ENCODE measurements around the gene HDAC10. TPM values are rescaled to one million over a fixed set of nuclear protein-coding genes. Genes with fewer than 3 reads are reported as not detected.

The HDAC10 gene
- total RNA-seq, 4 donors from 2014 or later: 43.1 to 93.7 (median 56.2) TPM

GRCh38 chr22:50268655-50269113, 17.6 kb upstream of the HDAC10 start:
- DNase-seq (ENCODE audit: low spot score in 2 of 2): no peak
- WGBS: no CpG with 5 or more reads among the region's 9 CpGs
- no peaks in the 10 kb centered on the region for H3K9me3 ChIP-seq
- H3K4me1 ChIP-seq: peaks cover 55% of the 10 kb centered on the region
- no peak for TF ChIP-seq EP300 (IDR thresholded peaks at IDR 0.05)
- no peak for TF ChIP-seq POLR2A (IDR thresholded peaks at IDR 0.05)
- no peak for TF ChIP-seq POLR2AphosphoS5 (IDR thresholded peaks at IDR 0.05)
- TF ChIP-seq CTCF (IDR thresholded peaks at IDR 0.05): no peak
- no peak overlapping the region for H3K27ac ChIP-seq
- peaks cover 12% of the 10 kb centered on the region for H3K27me3 ChIP-seq
- H3K36me3 ChIP-seq: no peaks in the 10 kb centered on the region
- H3K4me3 ChIP-seq: no peak overlapping the region

DNA sequence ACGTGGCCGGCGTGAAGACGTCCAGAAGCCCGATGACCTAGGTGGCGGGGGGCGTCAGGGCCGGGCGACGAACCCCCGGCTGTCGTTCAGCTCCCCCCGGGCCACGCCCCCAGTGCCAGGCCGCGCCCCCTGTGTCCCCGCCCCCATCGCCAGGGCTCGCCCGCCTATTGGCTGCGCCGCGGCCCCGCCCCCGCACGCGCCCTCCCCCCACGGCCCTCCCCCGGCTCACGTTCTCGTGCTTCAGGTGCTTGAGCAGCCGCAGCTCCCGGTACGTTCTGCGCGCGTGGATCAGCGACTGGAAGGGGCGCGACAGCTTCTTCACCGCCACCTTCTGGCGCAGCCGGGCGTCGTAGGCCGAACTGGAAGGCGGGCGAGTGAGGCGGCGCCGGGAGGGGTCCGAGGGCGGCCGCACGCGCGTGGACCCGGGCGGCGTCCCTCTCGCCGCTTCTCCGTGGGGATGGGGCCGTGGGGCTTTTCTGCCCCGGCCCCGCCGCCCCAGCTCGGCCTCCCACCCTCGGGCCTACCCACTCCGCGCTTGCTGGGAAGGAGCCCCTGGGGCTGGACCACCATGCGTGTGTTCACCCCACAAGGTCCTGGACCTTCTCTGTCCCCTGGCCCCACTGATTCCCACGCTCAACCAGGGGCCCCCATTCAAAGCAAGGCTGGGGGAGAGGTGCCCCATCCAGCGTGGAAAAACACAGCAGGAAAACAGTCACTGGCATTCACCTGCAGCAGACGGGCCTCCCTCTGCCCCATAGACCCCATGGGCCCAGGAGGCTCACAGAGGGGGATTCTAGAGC, 16.7 kb upstream of the HDAC10 start:
- Histone ChIP-seq H3K27me3 (peaks cover 16% of the 10 kb centered on the region), H3K4me1 (peaks cover 57% of the 10 kb centered on the region), H3K36me3 (no peaks in the 10 kb centered on the region), H3K27ac (no peak overlapping the region), H3K9me3 (no peaks in the 10 kb centered on the region), H3K4me3 (peak overlapping the region; percentile 39)
- peak in 1 of 2 donors; percentile 41 for TF ChIP-seq CTCF (IDR thresholded peaks at IDR 0.05)
- TF ChIP-seq POLR2A (IDR thresholded peaks at IDR 0.05): no peak
- TF ChIP-seq EP300 (IDR thresholded peaks at IDR 0.05): no peak
- TF ChIP-seq POLR2AphosphoS5 (IDR thresholded peaks at IDR 0.05): no peak
- DNase-seq (ENCODE audit: low spot score in 2 of 2): no peak
- WGBS: 31% methylated on average over 17 of the region's 75 CpGs

DNA sequence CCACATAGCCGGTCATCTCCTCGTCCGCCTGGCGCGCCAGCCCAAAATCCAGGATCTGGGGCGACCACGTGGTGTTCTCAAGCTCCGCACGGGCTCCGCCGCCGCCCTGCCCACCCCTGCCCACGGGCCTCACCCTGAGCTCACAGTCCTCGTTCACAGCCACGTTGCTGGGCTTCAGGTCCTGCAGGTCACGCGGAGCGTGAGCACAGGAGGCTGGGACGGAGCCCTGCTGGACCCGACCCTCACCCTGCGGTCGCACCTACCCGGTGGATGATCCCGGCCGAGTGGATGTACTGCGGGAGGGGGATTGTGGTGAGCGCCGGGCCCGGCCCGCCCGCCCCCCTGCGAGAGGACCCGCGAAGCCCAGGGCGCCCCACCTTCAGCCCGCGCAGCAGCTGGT, 15.9 kb upstream of the HDAC10 start:
- Histone ChIP-seq H3K4me1 (peaks cover 57% of the 10 kb centered on the region), H3K4me3 (peak overlapping the region; percentile 39), H3K9me3 (no peaks in the 10 kb centered on the region), H3K36me3 (no peaks in the 10 kb centered on the region), H3K27me3 (peaks cover 24% of the 10 kb centered on the region), H3K27ac (no peak overlapping the region)
- TF ChIP-seq EP300 (IDR thresholded peaks at IDR 0.05): no peak
- no peak for TF ChIP-seq POLR2AphosphoS5 (IDR thresholded peaks at IDR 0.05)
- no peak for TF ChIP-seq POLR2A (IDR thresholded peaks at IDR 0.05)
- no peak for TF ChIP-seq CTCF (IDR thresholded peaks at IDR 0.05)
- WGBS: 75% methylated on average over 4 of the region's 37 CpGs
- no peak for DNase-seq (ENCODE audit: low spot score in 2 of 2)

- 83% methylated on average over 11 of the region's 15 CpGs for WGBS
- no peak for DNase-seq (ENCODE audit: low spot score in 2 of 2)
- Histone ChIP-seq H3K27ac (no peak overlapping the region), H3K4me1 (peaks cover 57% of the 10 kb centered on the region), H3K9me3 (no peaks in the 10 kb centered on the region), H3K27me3 (peaks cover 43% of the 10 kb centered on the region), H3K36me3 (no peaks in the 10 kb centered on the region), H3K4me3 (no peak overlapping the region)
- TF ChIP-seq POLR2A (IDR thresholded peaks at IDR 0.05) (no peak), CTCF (IDR thresholded peaks at IDR 0.05) (no peak), POLR2AphosphoS5 (IDR thresholded peaks at IDR 0.05) (no peak), EP300 (IDR thresholded peaks at IDR 0.05) (no peak)
Measured at GRCh38 chr22:50264946-50265669, 14.0 kb upstream of the HDAC10 start.

All from suprapubic skin (tissue), 4 donors.